Pancreas (tissue), 10 donors: ENCODE results near the gene MEP1A. TPM values are rescaled to one million over a fixed set of nuclear protein-coding genes. Genes with fewer than 3 reads are reported as not detected.

Source experiments
- ATAC-seq, 4 donors: fragments of 200-7000 bp; cut with Tn5 transposase; one replicate each; pipeline versions ENCODE4 v1.8.0 to v1.9.1; 2020; ENCODE audit warnings: mild to moderate bottlenecking in 4 of 4, moderate library complexity in 4 of 4
- DNase-seq, 6 donors: peaks; one replicate each; pipeline ENCODE4 v3.0.0-alpha.2; 2020
- FAIRE-seq: peaks from 2 replicates; lab custom pipeline; 2012; peaks lifted over from hg19 to GRCh38; lab: Jason Lieb, UNC
- H3K27ac ChIP-seq, 4 donors: fragments of 200-600 bp; sonication (generic); 1 replicate in 3 of 4; 2 replicates in 1 of 4; pipeline versions ENCODE4 v1.5.0 to v1.8.0; 2020
- H3K27me3 ChIP-seq, 4 donors: fragments of 200-600 bp; one replicate each; pipeline ENCODE4 v1.8.0; 2021
- H3K36me3 ChIP-seq, 3 donors: fragments of 200-600 bp; sonication (generic) in 1 of 3; one replicate each; pipeline versions ENCODE4 v1.5.0 to v1.8.0; 2020 to 2021
- H3K4me1 ChIP-seq, 3 donors: fragments of 200-600 bp; one replicate each; pipeline ENCODE4 v1.8.0; 2021
- H3K4me3 ChIP-seq, 4 donors: fragments of 200-600 bp; sonication (generic) in 2 of 4; one replicate each; pipeline versions ENCODE4 v1.5.0 to v1.8.0; 2020 to 2021
- H3K9me3 ChIP-seq, 4 donors: fragments of 200-600 bp; one replicate each; pipeline ENCODE4 v1.8.0; 2021
- WGBS, 2 donors: extraction: QIAGEN DNeasy Blood & Tissue Kit; methylation state at CpG; one replicate each; pipeline ENCODE4 v1.1.7; 2013; 5-methylcytosine and 5-hydroxymethylcytosine counted together
- intact Hi-C, 3 donors: fragments of 100-400 bp; cut with DNase I; formaldehyde crosslinking; loops; one replicate each; pipeline versions ENCODE4 v1.11.1 to v1.14.2; 2022
- polyA plus RNA-seq, 2 donors: library from polyadenylated mRNA; stranded (reverse); fragments of 200-250 nt; gene quantifications; one replicate each; pipeline ENCODE4 v1.2.3, GENCODE V29; 2013
- total RNA-seq, 6 donors: library from RNA; stranded (reverse); fragmentation: NEBNext Ultra II Directional in 4 of 6; extraction: Animal tissue kit (Norgen Biotek cat#: 25700) in 4 of 6; gene quantifications; one replicate each; pipeline versions ENCODE4 v1.2.1 to v1.2.4, GENCODE V29; 2021 to 2023
- TF ChIP-seq, protein P1 (sequence below), 4 donors: fragments of 200-600 bp; sonication (generic) in 3 of 4; IDR thresholded peaks; one replicate each; pipeline versions ENCODE4 v1.5.0 to v1.8.0; 2021; ENCODE audit warnings: antibody characterized with exemption in 4 of 4
- donor health status: healthy with polysubstance abuse.
- donor health status: DM: no; HTN: no; CAD: no; lungs with moderate emphysema.
- donor health status: DM: no; HTN: no; CAD: no.
- donor health status: control.
- donor health status: control.
- donor health status: Bipolar disorder and iron deficiency.
- donor health status: DM: yes; HTN: yes; CAD: no.
- donor health status: DM: no; HTN: no; CAD: no.
- donor health status: DM: no; HTN: no; CAD: no.
- donor health status: DM: yes; HTN: yes; CAD: no.

Gene MEP1A
- total and polyA plus RNA-seq, 8 donors = 0.02 to 2.7 (median 0.35) TPM

DNA sequence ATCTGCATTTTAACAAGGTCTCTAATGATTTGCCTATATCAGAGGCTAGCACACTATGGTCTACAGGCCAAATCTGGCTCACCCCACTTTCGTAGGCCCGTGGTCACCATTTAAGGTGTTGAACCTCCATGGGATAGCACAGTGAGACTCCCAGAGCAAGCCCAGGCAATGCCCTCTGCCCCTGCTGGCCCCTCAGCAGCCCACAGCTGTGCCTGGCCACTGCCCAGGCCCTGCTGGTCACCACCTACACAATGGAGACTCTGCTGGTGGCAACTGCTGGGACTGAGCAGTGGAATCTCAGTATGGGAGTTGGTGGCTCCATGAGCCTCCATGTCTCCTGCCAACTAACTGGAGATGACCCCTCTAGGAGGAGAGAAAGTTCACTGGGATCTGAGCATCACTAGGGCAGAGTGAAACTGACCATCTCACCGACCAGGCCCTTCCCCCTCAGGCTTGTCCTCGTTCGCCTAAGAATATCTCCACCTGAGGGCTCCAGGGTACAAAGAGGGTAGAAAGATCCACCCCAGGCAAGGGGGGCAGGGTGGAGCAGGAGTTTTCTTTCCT, 44.2 kb upstream of the MEP1A start:
- ATAC-seq (no peak), DNase-seq (no peak), FAIRE-seq (no peak)
- H3K4me3 ChIP-seq = no peak overlapping the region
- no peaks in the 10 kb centered on the region for H3K4me1 ChIP-seq
- WGBS, 2 donors = 87 to 89% methylated on average over 5 of the region's 5 CpGs
- no peaks in the 10 kb centered on the region for H3K36me3 ChIP-seq
- H3K27me3 ChIP-seq = no peaks in the 10 kb centered on the region
- no peaks in the 10 kb centered on the region for H3K9me3 ChIP-seq
- no peak overlapping the region for H3K27ac ChIP-seq
- TF ChIP-seq, protein P1, sequence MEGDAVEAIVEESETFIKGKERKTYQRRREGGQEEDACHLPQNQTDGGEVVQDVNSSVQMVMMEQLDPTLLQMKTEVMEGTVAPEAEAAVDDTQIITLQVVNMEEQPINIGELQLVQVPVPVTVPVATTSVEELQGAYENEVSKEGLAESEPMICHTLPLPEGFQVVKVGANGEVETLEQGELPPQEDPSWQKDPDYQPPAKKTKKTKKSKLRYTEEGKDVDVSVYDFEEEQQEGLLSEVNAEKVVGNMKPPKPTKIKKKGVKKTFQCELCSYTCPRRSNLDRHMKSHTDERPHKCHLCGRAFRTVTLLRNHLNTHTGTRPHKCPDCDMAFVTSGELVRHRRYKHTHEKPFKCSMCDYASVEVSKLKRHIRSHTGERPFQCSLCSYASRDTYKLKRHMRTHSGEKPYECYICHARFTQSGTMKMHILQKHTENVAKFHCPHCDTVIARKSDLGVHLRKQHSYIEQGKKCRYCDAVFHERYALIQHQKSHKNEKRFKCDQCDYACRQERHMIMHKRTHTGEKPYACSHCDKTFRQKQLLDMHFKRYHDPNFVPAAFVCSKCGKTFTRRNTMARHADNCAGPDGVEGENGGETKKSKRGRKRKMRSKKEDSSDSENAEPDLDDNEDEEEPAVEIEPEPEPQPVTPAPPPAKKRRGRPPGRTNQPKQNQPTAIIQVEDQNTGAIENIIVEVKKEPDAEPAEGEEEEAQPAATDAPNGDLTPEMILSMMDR (IDR thresholded peaks at IDR 0.05) = no peak
- intact Hi-C loops = no loop called here

DNA sequence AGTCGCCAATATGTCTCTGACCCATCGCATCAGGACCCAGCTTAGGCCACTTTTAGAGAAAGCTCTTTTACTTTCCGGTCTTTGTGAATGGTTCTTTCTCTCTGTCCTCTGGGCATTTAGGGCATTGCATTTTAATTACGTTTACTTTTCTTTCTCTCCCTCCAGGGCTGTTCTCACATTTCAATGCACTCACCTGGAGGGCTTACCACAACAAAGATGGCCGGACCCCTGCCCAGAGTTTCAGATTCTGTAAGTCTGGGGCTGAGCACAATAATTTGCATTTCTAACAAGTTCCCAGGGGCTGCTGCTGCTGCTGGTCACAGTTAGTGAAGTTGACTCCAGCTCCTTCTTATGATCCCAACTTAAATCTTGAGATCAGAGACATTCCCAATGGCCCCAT, 43.5 kb upstream of the MEP1A start:
- no peaks in the 10 kb centered on the region for H3K27me3 ChIP-seq
- 80% methylated on average over 5 of the region's 5 CpGs for WGBS, 2 donors
- no peaks in the 10 kb centered on the region for H3K9me3 ChIP-seq
- no peak overlapping the region for H3K27ac ChIP-seq
- no peak for FAIRE-seq
- ATAC-seq = no peak
- no peaks in the 10 kb centered on the region for H3K36me3 ChIP-seq
- intact Hi-C loops = no loop called here
- DNase-seq = no peak
- no peaks in the 10 kb centered on the region for H3K4me1 ChIP-seq
- no peak overlapping the region for H3K4me3 ChIP-seq
- TF ChIP-seq, protein P1 (IDR thresholded peaks at IDR 0.05) = no peak

DNA sequence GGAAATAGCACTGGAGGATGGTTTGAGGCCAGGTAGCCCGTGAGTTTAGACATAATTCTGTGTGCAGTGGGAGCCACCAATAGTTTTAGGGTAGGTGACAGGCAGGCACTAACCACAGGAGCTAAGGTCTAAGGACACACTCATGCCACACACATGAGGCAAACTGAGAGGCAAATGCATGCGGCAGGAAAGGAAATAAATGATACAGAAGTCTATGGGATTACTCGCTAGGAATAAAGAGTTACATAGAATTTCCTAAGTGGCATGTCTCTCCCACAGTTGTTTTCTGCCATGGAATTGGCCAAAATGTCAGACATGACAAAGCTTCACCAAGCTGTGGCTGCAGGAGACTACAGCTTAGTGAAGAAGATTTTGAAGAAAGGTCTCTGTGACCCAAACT, 41.5 kb upstream of the MEP1A start:
- no peaks in the 10 kb centered on the region for H3K4me1 ChIP-seq
- H3K9me3 ChIP-seq = no peaks in the 10 kb centered on the region
- ATAC-seq (no peak), DNase-seq (no peak), FAIRE-seq (no peak)
- H3K27ac ChIP-seq = no peak overlapping the region
- intact Hi-C loops = no loop called here
- H3K36me3 ChIP-seq = no peaks in the 10 kb centered on the region
- no peaks in the 10 kb centered on the region for H3K27me3 ChIP-seq
- WGBS, 2 donors = 53 to 62% methylated on average over 3 of the region's 3 CpGs
- TF ChIP-seq, protein P1 (IDR thresholded peaks at IDR 0.05) = no peak
- no peak overlapping the region for H3K4me3 ChIP-seq

DNA sequence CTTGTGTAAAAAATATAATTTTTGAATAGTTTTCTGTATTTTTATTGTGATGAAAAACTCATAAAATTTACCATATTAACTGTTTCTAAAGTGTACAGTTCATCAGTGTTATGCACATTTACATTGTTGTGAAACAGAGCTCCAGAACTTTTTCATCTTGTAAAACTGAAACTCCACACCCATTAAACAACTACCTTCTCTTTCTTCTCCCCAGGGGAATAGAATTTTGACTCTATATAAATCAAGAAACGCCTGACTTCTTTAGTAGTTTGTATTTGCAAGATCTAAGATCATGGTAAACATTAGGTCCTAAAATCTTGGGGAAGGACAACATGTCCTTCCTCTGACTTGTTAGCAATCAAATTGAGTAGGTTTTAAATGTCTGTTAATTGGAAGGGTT, 37.3 kb upstream of the MEP1A start:
- Histone ChIP-seq H3K4me1 (no peaks in the 10 kb centered on the region), H3K4me3 (no peak overlapping the region), H3K27ac (no peak overlapping the region), H3K9me3 (no peaks in the 10 kb centered on the region), H3K36me3 (no peaks in the 10 kb centered on the region), H3K27me3 (no peaks in the 10 kb centered on the region)
- intact Hi-C loops = no loop called here
- FAIRE-seq (no peak), DNase-seq (no peak), ATAC-seq (no peak)
- 36 to 53% methylated on average over 1 of the region's 1 CpG for whole genome bisulfite sequencing, 2 donors
- TF ChIP-seq, protein P1 (IDR thresholded peaks at IDR 0.05) = no peak

DNA sequence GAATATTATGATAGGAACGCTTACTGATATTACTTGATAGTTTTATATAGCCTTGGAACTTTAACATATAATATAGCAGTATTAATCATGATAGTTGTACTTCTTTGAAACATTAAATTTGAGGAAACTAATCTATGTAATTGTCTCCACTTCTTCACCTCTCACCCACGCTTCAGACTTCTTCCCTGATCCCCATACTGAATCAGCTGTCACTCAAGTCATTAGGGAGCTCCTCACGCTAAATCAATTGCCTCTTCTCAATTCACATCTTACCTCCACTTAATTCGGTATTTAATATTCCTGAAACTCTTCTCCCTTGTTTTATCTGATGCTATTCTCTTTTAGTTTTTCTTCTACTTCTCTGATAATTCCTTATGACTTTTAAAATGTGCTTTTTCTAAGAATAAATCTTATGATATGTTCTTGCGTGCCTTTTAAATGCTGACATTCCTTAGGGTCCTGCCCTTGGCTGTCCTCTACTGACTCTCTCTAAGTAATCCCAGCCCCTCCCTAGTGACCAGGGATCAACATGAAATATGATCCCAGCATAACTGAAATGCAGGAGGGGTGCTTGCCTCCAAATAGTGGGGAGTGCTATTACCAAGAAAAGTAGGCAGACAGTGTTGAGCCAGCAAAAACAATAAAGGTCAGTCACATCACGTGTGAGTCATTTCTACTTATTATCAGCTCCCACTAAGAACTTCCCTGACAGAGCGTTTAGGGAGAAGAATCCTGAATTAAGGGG, 36.5 kb upstream of the MEP1A start:
- 66 to 72% methylated on average over 7 of the region's 7 CpGs for WGBS, 2 donors
- no peak for FAIRE-seq
- Histone ChIP-seq H3K4me3 (no peak overlapping the region), H3K27ac (no peak overlapping the region), H3K4me1 (no peaks in the 10 kb centered on the region), H3K27me3 (no peaks in the 10 kb centered on the region), H3K36me3 (no peaks in the 10 kb centered on the region), H3K9me3 (no peaks in the 10 kb centered on the region)
- intact Hi-C loops = no loop called here
- TF ChIP-seq, protein P1 (IDR thresholded peaks at IDR 0.05) = no peak
- peak in 1 of 4 donors; percentile 34 for ATAC-seq
- DNase-seq = no peak
